Mesenchymal stem cell (in vitro differentiated cells and primary cell): Measurements from ENCODE around the gene MEIOSIN.

Experiments used
- DNase-seq: peaks from one replicate; pipeline ENCODE4 v3.0.0-alpha.2; 2013
- H2AFZ ChIP-seq: one replicate; pipeline ENCODE4 v1.6.1; 2013; ENCODE audit warnings: low read depth, mild to moderate bottlenecking, control low read depth, inconsistent platforms, low read length, moderate library complexity
- H2AK5ac ChIP-seq: 2 replicates; pipeline ENCODE4 v1.6.1; 2013; ENCODE audit warnings: low read length, moderate library complexity, mild to moderate bottlenecking, inconsistent platforms; ENCODE audit not compliant: severe bottlenecking
- H2BK120ac ChIP-seq: one replicate; pipeline ENCODE4 v1.6.1; 2013; ENCODE audit warnings: low read depth, mild to moderate bottlenecking, inconsistent platforms, low read length, moderate library complexity
- H2BK12ac ChIP-seq, 2 experiments: one replicate each; pipeline ENCODE4 v1.6.1; 2013; ENCODE audit warnings: inconsistent platforms in 2 of 2, low read length in 2 of 2, mild to moderate bottlenecking in 2 of 2, moderate library complexity in 2 of 2, control low read depth in 1 of 2
- H2BK15ac ChIP-seq: one replicate; pipeline ENCODE4 v1.6.1; 2013; ENCODE audit warnings: mild to moderate bottlenecking, low read depth, inconsistent platforms; ENCODE audit not compliant: poor library complexity, severe bottlenecking
- H2BK5ac ChIP-seq: 2 replicates; pipeline ENCODE4 v1.6.1; 2013; ENCODE audit warnings: low read depth, mild to moderate bottlenecking, low read length, control low read depth, inconsistent platforms; ENCODE audit not compliant: poor library complexity, severe bottlenecking
- H3K14ac ChIP-seq, 2 experiments: one replicate each; pipeline ENCODE4 v1.6.1; 2013; ENCODE audit warnings: inconsistent platforms in 2 of 2, low read length in 2 of 2, control low read depth in 1 of 2, mild to moderate bottlenecking in 1 of 2, moderate library complexity in 1 of 2
- H3K18ac ChIP-seq, 2 experiments: one replicate each; pipeline ENCODE4 v1.6.1; 2013; ENCODE audit warnings: inconsistent platforms in 2 of 2, low read length in 2 of 2, control low read depth in 1 of 2, low read depth in 1 of 2, mild to moderate bottlenecking in 1 of 2
- H3K23ac ChIP-seq, 2 experiments: one replicate each; pipeline ENCODE4 v1.6.1; 2013; ENCODE audit warnings: inconsistent platforms in 2 of 2, low read length in 2 of 2, mild to moderate bottlenecking in 2 of 2, moderate library complexity in 2 of 2, control low read depth in 1 of 2
- H3K27ac ChIP-seq: 2 replicates; pipeline ENCODE4 v1.5.1; 2013; ENCODE audit warnings: mild to moderate bottlenecking, moderate library complexity, low read length, control low read depth, inconsistent platforms; ENCODE audit not compliant: poor library complexity, severe bottlenecking
- H3K27me3 ChIP-seq, 2 experiments: 2 replicates each; pipeline versions ENCODE4 v1.6.1 to v1.7.0; 2013; ENCODE audit warnings: low read length in 2 of 2, mild to moderate bottlenecking in 2 of 2, moderate library complexity in 2 of 2, control low read depth in 1 of 2, inconsistent platforms in 1 of 2; ENCODE audit not compliant: control insufficient read depth in 1 of 2, insufficient read depth in 1 of 2
- H3K36me3 ChIP-seq, 2 experiments: 2 replicates each; pipeline versions ENCODE4 v1.6.1 to v1.7.0; 2013; ENCODE audit warnings: low read length in 2 of 2, control low read depth in 1 of 2, inconsistent platforms in 1 of 2, low read depth in 1 of 2, mild to moderate bottlenecking in 1 of 2; ENCODE audit not compliant: insufficient read depth in 2 of 2, control insufficient read depth in 1 of 2
- H3K4ac ChIP-seq, 2 experiments: one replicate each; pipeline ENCODE4 v1.6.1; 2013; ENCODE audit warnings: inconsistent platforms in 2 of 2, low read length in 2 of 2, mild to moderate bottlenecking in 2 of 2, moderate library complexity in 2 of 2, control low read depth in 1 of 2, low read depth in 1 of 2
- H3K4me1 ChIP-seq: 2 replicates; pipeline ENCODE4 v1.6.1; 2013; ENCODE audit warnings: low read depth, low read length, control low read depth; ENCODE audit not compliant: control insufficient read depth, insufficient read depth
- H3K4me2 ChIP-seq: 2 replicates; pipeline ENCODE4 v1.6.1; 2013; ENCODE audit warnings: low read length, mild to moderate bottlenecking, inconsistent platforms; ENCODE audit not compliant: poor library complexity, severe bottlenecking
- H3K4me3 ChIP-seq, 2 experiments: 2 replicates each; pipeline versions ENCODE4 v1.5.1 to v1.7.0; 2013; ENCODE audit warnings: low read length in 2 of 2, mild to moderate bottlenecking in 2 of 2, control low read depth in 1 of 2, low read depth in 1 of 2; ENCODE audit not compliant: insufficient read depth in 1 of 2
- H3K79me1 ChIP-seq: replicated peaks from 2 replicates; pipeline ENCODE4 v1.6.1; 2013; ENCODE audit warnings: mild to moderate bottlenecking, control low read depth, low read length, inconsistent platforms; ENCODE audit not compliant: poor library complexity, severe bottlenecking
- H3K9ac ChIP-seq: 2 replicates; pipeline ENCODE4 v1.7.0; 2013; ENCODE audit warnings: mild to moderate bottlenecking, low read length, moderate library complexity
- H3K9me3 ChIP-seq: 2 replicates; pipeline ENCODE4 v1.7.0; 2013; ENCODE audit warnings: mild to moderate bottlenecking, low read length; ENCODE audit not compliant: control insufficient read depth
- H4K8ac ChIP-seq: one replicate; pipeline ENCODE4 v1.6.1; 2013; ENCODE audit warnings: inconsistent platforms, mild to moderate bottlenecking, low read length, moderate library complexity
- H4K91ac ChIP-seq: one replicate; pipeline ENCODE4 v1.6.1; 2013; ENCODE audit warnings: mild to moderate bottlenecking, low read length, inconsistent platforms
- WGBS: methylation state at CpG from one replicate; pipeline ENCODE4 v1.1.7; 2013; ENCODE audit warnings: mixed read lengths; 5-methylcytosine and 5-hydroxymethylcytosine counted together

Gene MEIOSIN

DNA sequence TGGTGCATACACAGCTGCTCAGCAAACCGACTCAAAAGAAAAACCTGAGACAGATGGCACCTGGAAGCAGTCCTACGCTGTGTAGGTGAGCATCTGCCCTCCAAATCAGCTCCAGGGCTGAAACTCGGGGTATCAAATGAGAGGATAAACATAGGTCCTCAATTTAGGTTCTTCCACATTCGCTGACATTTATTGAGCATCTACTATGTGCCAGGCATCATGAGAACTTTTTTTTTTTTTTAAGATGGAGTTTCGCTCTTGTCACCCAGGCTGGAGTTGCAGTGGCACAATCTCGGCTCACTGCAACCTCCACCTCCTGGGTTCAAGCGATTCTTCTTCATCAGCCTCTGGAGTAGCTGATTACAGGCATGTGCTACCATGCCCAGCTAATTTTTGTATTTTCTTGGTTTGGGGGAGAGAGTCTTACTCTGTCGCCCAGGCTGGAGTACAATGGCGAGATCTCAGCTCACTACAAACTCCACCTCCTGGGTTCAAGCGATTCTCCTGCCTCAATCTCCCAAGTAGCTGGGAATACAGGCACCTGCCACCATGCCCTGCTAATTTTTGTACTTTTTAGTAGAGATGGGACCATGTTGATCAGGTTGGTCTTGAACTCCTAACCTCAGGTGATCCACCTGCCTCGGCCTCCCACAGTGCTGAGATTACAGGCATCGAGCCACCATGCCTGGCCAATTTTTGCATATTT is 27.4 kb upstream of the MEIOSIN start:
- H3K4me1 ChIP-seq: peaks cover 8% of the 10 kb centered on the region
- H2AK5ac ChIP-seq: no peak overlapping the region
- H4K91ac ChIP-seq: no peak overlapping the region
- no peak overlapping the region for H2BK5ac ChIP-seq
- no peak overlapping the region for H3K4me2 ChIP-seq
- no peak overlapping the region for H2AFZ ChIP-seq
- H2BK12ac ChIP-seq: no peak overlapping the region
- H3K79me1 ChIP-seq: peaks cover 7% of the 10 kb centered on the region
- no peak overlapping the region for H3K4me3 ChIP-seq
- H4K8ac ChIP-seq: no peak overlapping the region
- H3K27me3 ChIP-seq: no peaks in the 10 kb centered on the region
- H3K9me3 ChIP-seq: no peaks in the 10 kb centered on the region
- no peak for DNase-seq
- H3K4ac ChIP-seq: no peak overlapping the region
- 82% methylated on average over 9 of the region's 12 CpGs for WGBS
- H2BK120ac ChIP-seq: no peak overlapping the region
- H3K27ac ChIP-seq: no peak overlapping the region
- peaks cover 28 to 39% of the 10 kb centered on the region in 2 experiments for H3K36me3 ChIP-seq
- H3K9ac ChIP-seq: no peak overlapping the region
- H3K23ac ChIP-seq: no peak overlapping the region
- H3K18ac ChIP-seq: no peak overlapping the region
- H3K14ac ChIP-seq: no peak overlapping the region
- no peak overlapping the region for H2BK15ac ChIP-seq

DNA sequence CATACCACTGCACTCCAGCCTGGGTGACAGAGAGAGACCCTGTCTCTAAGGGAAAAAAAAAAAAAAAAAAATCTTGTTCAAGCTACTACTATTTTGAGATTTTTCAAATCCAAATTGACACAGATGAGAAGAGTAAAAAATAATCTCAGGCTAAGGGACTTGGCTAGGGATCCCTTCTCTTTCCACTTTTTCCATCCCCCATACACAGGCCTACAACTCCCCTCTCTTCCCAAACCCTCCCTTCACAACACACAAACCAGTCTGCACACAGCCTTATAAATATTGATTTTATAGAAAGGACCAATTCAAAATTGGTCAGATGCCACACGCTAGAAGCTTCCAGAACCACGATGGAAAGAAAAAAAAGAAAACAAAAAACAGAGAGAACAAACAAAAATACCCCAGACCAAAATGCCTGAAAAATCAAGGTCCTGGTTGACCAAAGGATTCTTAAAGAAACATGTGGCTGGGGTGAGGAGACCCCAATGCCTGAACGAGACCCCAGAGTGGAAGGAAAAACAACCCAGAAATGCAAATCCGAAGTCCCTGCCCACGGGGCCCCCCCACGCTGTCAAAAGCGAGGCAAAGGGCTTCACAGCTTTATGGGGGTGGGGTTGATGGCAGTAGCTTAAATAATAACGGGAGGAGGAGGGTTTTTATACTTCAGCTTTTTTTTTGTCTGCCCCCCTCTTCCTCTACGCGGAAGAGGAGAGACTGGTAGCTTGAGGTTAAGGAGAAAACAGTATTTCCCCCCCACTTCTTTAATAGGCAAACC is 22.7 kb upstream of the MEIOSIN start:
- no peak overlapping the region for H3K4me2 ChIP-seq
- H3K23ac ChIP-seq: no peak overlapping the region
- H2AK5ac ChIP-seq: no peak overlapping the region
- WGBS: 98% methylated on average over 7 of the region's 10 CpGs
- no peak overlapping the region for H3K4ac ChIP-seq
- no peak overlapping the region for H3K18ac ChIP-seq
- peaks cover 26 to 33% of the 10 kb centered on the region in 2 experiments for H3K36me3 ChIP-seq
- H3K4me3 ChIP-seq: no peak overlapping the region
- peaks cover 5% of the 10 kb centered on the region for H3K4me1 ChIP-seq
- H3K9ac ChIP-seq: no peak overlapping the region
- H2BK120ac ChIP-seq: no peak overlapping the region
- DNase-seq: no peak
- H3K27me3 ChIP-seq: no peaks in the 10 kb centered on the region
- no peak overlapping the region for H4K91ac ChIP-seq
- no peak overlapping the region for H2BK5ac ChIP-seq
- H2BK12ac ChIP-seq: no peak overlapping the region
- H3K27ac ChIP-seq: no peak overlapping the region
- H3K79me1 ChIP-seq: peaks cover 23% of the 10 kb centered on the region
- H4K8ac ChIP-seq: no peak overlapping the region
- H3K9me3 ChIP-seq: no peaks in the 10 kb centered on the region
- no peak overlapping the region for H3K14ac ChIP-seq
- no peak overlapping the region for H2AFZ ChIP-seq
- H2BK15ac ChIP-seq: no peak overlapping the region

DNA sequence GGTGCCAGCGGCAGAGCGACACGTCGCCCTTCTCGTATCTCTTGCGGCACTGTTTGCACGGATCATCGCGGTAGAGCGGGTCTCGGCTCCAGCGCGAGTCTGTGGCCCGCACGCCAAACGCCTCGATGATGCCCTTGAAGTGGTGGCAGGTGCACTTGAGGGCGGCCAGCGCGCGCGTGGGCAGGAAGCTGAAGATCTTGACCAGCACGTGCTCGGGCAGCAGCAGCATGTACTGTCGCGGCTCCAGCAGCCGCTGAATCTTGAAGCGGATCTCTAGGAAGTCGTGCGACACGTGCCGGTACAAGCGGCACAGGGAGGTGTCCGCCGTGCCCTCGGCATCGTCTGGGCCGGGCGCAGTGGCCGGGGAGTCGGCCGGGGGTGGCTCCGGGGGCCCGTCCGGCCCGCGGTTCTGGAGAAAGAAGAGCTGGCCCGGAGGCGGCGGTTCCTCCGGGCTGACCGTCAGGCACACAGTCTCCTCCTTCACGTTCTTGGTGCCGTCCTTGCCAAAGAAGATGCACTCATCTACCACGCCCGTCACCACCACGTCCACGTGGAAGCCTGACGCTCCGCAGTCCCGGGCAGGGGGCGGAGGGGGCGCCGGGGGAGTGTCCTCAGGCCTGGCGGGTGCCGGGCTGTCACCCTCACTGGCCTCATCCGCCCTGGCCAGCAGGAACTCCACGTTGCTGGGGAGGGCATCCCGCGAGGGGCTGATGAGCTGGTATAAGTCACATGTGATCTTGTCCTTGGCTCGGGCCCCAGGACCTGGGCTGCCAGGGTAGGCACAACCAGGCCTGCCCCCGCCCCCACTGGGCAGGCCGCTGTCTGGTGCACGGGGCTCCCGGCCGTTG is 21.2 kb upstream of the MEIOSIN start:
- Histone ChIP-seq H2AK5ac (no peak overlapping the region), H4K91ac (no peak overlapping the region), H3K9ac (no peak overlapping the region), H3K4me2 (no peak overlapping the region), H2BK15ac (no peak overlapping the region), H2AFZ (no peak overlapping the region), H3K23ac (no peak overlapping the region), H2BK5ac (no peak overlapping the region), H2BK120ac (no peak overlapping the region), H3K36me3 (peaks cover 26 to 33% of the 10 kb centered on the region in 2 experiments), H3K79me1 (peaks cover 28% of the 10 kb centered on the region), H3K14ac (no peak overlapping the region), H3K4me3 (no peak overlapping the region), H3K9me3 (no peaks in the 10 kb centered on the region), H3K18ac (no peak overlapping the region), H3K4me1 (peaks cover 5% of the 10 kb centered on the region), H3K27me3 (no peaks in the 10 kb centered on the region), H2BK12ac (no peak overlapping the region), H3K4ac (no peak overlapping the region), H4K8ac (peak overlapping the region; percentile 7), H3K27ac (no peak overlapping the region)
- 97% methylated on average over 72 of the region's 76 CpGs for WGBS
- DNase-seq: no peak

DNA sequence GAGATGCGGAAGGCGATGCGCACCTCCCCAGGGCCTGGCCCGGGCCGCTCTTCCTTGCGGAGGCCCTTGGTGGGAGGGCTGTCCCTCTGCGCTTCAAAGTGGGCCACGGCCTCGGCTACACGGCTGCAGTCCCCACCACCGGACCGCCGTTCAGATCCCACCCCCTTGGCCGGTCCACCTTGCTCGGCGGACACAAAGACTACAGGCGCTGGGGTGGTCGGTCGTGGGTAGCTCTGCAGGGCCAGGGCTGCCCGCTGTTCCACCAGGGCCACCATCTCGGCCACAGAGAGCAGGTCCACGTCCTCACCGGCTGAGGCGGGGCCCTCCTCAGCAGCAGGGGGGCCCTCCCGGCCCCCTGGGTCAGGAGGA is 20.6 kb upstream of the MEIOSIN start:
- H3K4ac ChIP-seq: no peak overlapping the region
- WGBS: 95% methylated on average over 25 of the region's 25 CpGs
- DNase-seq: no peak
- H2BK15ac ChIP-seq: no peak overlapping the region
- H3K4me2 ChIP-seq: no peak overlapping the region
- H3K27me3 ChIP-seq: no peaks in the 10 kb centered on the region
- H3K79me1 ChIP-seq: peaks cover 28% of the 10 kb centered on the region
- H3K14ac ChIP-seq: no peak overlapping the region
- no peaks in the 10 kb centered on the region for H3K9me3 ChIP-seq
- H4K91ac ChIP-seq: no peak overlapping the region
- H3K4me3 ChIP-seq: no peak overlapping the region
- H4K8ac ChIP-seq: peak overlapping the region; percentile 29
- no peak overlapping the region for H2AFZ ChIP-seq
- H3K9ac ChIP-seq: no peak overlapping the region
- no peak overlapping the region for H2BK12ac ChIP-seq
- H3K4me1 ChIP-seq: peaks cover 3% of the 10 kb centered on the region
- no peak overlapping the region for H2BK5ac ChIP-seq
- H2AK5ac ChIP-seq: no peak overlapping the region
- no peak overlapping the region for H3K27ac ChIP-seq
- no peak overlapping the region for H3K23ac ChIP-seq
- H3K36me3 ChIP-seq: peaks cover 26 to 33% of the 10 kb centered on the region in 2 experiments
- no peak overlapping the region for H2BK120ac ChIP-seq
- no peak overlapping the region for H3K18ac ChIP-seq
